ENCODE results near the gene APLP1. TPM values are rescaled to one million over a fixed set of nuclear protein-coding genes. Genes with fewer than 3 reads are reported as not detected.

Gene APLP1
- total RNA-seq, 1 donor from 2014 or later, result 66.8 TPM

DNA sequence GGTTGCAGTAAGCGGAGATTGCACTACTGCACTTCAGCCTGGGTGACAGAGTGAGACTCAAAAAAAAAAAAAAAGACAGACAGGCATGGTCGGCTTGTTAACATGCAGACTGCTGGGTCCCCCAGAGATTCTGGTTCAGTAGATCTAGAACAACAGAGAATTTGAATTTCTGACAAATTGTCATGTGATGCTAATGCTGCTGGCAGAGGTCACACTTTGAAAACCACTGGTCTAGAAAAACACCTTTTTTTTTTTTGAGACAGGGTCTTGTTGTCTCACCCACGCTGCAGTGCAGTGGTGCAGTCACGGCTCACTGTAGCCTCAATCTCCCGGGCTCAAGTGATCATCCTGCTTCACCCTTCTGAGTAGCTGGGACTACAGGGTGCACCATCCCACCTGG lies 60.1 kb downstream of the APLP1 start:
- TF ChIP-seq, protein P1, sequence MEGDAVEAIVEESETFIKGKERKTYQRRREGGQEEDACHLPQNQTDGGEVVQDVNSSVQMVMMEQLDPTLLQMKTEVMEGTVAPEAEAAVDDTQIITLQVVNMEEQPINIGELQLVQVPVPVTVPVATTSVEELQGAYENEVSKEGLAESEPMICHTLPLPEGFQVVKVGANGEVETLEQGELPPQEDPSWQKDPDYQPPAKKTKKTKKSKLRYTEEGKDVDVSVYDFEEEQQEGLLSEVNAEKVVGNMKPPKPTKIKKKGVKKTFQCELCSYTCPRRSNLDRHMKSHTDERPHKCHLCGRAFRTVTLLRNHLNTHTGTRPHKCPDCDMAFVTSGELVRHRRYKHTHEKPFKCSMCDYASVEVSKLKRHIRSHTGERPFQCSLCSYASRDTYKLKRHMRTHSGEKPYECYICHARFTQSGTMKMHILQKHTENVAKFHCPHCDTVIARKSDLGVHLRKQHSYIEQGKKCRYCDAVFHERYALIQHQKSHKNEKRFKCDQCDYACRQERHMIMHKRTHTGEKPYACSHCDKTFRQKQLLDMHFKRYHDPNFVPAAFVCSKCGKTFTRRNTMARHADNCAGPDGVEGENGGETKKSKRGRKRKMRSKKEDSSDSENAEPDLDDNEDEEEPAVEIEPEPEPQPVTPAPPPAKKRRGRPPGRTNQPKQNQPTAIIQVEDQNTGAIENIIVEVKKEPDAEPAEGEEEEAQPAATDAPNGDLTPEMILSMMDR (IDR thresholded peaks at IDR 0.05), result no peak
- H3K27ac Mint-ChIP-seq (ENCODE audit: unreplicated experiment), result no peak overlapping the region
- H3K4me1 Mint-ChIP-seq (ENCODE audit: low read depth), result peaks cover 12% of the 10 kb centered on the region
- no peak overlapping the region for H3K4me3 Mint-ChIP-seq (ENCODE audit: unreplicated experiment)
- H3K27me3 Mint-ChIP-seq (ENCODE audit: low read depth), result peaks cover 21% of the 10 kb centered on the region
- H3K9me3 Mint-ChIP-seq (ENCODE audit: low read depth), result peaks cover 6% of the 10 kb centered on the region
- peaks cover 2% of the 10 kb centered on the region for H3K36me3 Mint-ChIP-seq (ENCODE audit: low read depth)
- DNase-seq (ENCODE audit: low spot score), result no peak

Other genes starting within 250 kb of the APLP1 start
- gene RBM42, start 239.5 kb upstream of the APLP1 start, total RNA-seq, result 75.4 to 92.2 TPM (median 91.3 TPM) in 3 replicates
- 1.5 to 1.7 TPM (median 1.6 TPM) in 3 replicates for gene ETV2, start 226.8 kb upstream of the APLP1 start, total RNA-seq
- 266 to 279 TPM (median 268 TPM) in 3 replicates for gene COX6B1, start 220.3 kb upstream of the APLP1 start, total RNA-seq
- gene UPK1A, start 202.1 kb upstream of the APLP1 start, total RNA-seq, result 0.65 TPM in 1 of 3 replicates, not detected in the others
- gene ZBTB32, start 164.0 kb upstream of the APLP1 start, total RNA-seq, result not detected in 3 replicates
- gene KMT2B, start 150.6 kb upstream of the APLP1 start, total RNA-seq, result 27.3 to 31.5 TPM (median 30.8 TPM) in 3 replicates
- gene IGFLR1, start 126.1 kb upstream of the APLP1 start, total RNA-seq, result 0.59 to 1.4 TPM (median 0.99 TPM) in 3 replicates
- 22.9 to 28.8 TPM (median 24.7 TPM) in 3 replicates for gene U2AF1L4, start 123.2 kb upstream of the APLP1 start, total RNA-seq
- 59.9 to 71.1 TPM (median 61.8 TPM) in 3 replicates for gene PSENEN, start 122.9 kb upstream of the APLP1 start, total RNA-seq
- gene LIN37, start 120.0 kb upstream of the APLP1 start, total RNA-seq, result 11.9 to 18.6 TPM (median 13.5 TPM) in 3 replicates
- gene HSPB6, start 111.5 kb upstream of the APLP1 start, total RNA-seq, result 0.75 to 5.7 TPM (median 5.0 TPM) in 3 replicates
- 17.4 to 24.6 TPM (median 20.3 TPM) in 3 replicates for gene PROSER3, start 110.4 kb upstream of the APLP1 start, total RNA-seq
- gene ARHGAP33, start 93.0 kb upstream of the APLP1 start, total RNA-seq, result 8.5 to 14.6 TPM (median 12.0 TPM) in 3 replicates
- gene PRODH2, start 55.7 kb upstream of the APLP1 start, total RNA-seq, result not detected in 3 replicates
- not detected in 3 replicates for gene NPHS1, start 16.1 kb upstream of the APLP1 start, total RNA-seq
- 0.22 TPM in 1 of 3 replicates, not detected in the others for gene KIRREL2, start 11.7 kb upstream of the APLP1 start, total RNA-seq
- gene NFKBID, start 32.0 kb downstream of the APLP1 start, total RNA-seq, result 4.4 to 5.0 TPM (median 4.4 TPM) in 3 replicates
- gene HCST, start 34.0 kb downstream of the APLP1 start, total RNA-seq, result 0.50 to 1.0 TPM in 2 of 3 replicates, not detected in the other
- gene TYROBP, start 39.7 kb downstream of the APLP1 start, total RNA-seq, result not detected in 3 replicates
- 18.4 to 23.3 TPM (median 21.0 TPM) in 3 replicates for gene LRFN3, start 67.8 kb downstream of the APLP1 start, total RNA-seq
- gene SDHAF1, start 126.6 kb downstream of the APLP1 start, total RNA-seq, result 10.8 to 12.0 TPM (median 11.2 TPM) in 3 replicates
- 0.27 to 1.2 TPM (median 0.49 TPM) in 3 replicates for gene SYNE4, start 140.2 kb downstream of the APLP1 start, total RNA-seq
- gene ALKBH6, start 145.6 kb downstream of the APLP1 start, total RNA-seq, result 17.9 to 23.7 TPM (median 19.9 TPM) in 3 replicates
- gene CLIP3, start 164.3 kb downstream of the APLP1 start, total RNA-seq, result 51.2 to 59.0 TPM (median 53.8 TPM) in 3 replicates
- gene THAP8, start 185.7 kb downstream of the APLP1 start, total RNA-seq, result 6.6 to 10.2 TPM (median 8.9 TPM) in 3 replicates
- 3.0 to 6.0 TPM (median 3.7 TPM) in 3 replicates for gene WDR62, start 186.3 kb downstream of the APLP1 start, total RNA-seq
- not detected in 3 replicates for gene OVOL3, start 242.6 kb downstream of the APLP1 start, total RNA-seq
- 43.5 to 61.6 TPM (median 49.2 TPM) in 3 replicates for gene POLR2I, start 246.3 kb downstream of the APLP1 start, total RNA-seq
- 181 to 201 TPM (median 199 TPM) in 3 replicates for gene TBCB, start 246.9 kb downstream of the APLP1 start, total RNA-seq

Data from chondrocyte (in vitro differentiated cells).